T follicular helper cell (primary cell): ENCODE data around the gene ARHGAP28.
"Not testable (repeated sequence)": the region's sequence is repeated elsewhere in the genome, so short reads cannot be mapped to it uniquely, and the experiment has no call there.

Source experiments
- DNase-seq: peaks from one replicate; pipeline ENCODE4 v3.0.0-alpha.2; 2020; ENCODE audit warnings: low read depth

Gene ARHGAP28

GRCh38 chr18:6929370-6930102 is 200.0 kb downstream of the ARHGAP28 start:
- no peak for DNase-seq

GRCh38 chr18:6934859-6935258 is 205.3 kb downstream of the ARHGAP28 start:
- no peak for DNase-seq

- no peak for DNase-seq
Observed at GRCh38 chr18:6938003-6938402, 208.5 kb downstream of the ARHGAP28 start.

- DNase-seq = not testable (repeated sequence)
Observed at GRCh38 chr18:6938403-6938802, 208.9 kb downstream of the ARHGAP28 start.

- no peak for DNase-seq
Observed at GRCh38 chr18:6939972-6940371, 210.5 kb downstream of the ARHGAP28 start.

GRCh38 chr18:6940451-6940850 is 210.9 kb downstream of the ARHGAP28 start:
- DNase-seq = no peak

DNA sequence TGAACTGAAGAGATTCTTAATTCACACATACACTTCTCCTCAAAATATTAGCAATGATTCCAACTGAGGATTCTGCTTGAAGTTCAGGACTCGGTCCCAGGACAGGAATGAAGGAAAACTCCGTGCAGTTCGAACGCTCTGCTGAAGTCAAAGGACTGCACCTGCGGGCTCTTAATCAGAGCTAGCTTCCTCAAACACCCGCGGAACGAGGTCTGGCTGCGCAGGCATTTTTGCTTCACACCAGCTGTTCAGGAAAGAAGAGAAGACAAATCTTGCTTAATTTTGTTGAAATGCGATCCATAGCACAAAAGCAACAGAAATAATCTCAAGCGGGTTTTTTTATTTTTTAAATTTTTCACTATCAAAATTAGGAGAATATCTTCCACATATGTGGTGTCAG is 212.5 kb downstream of the ARHGAP28 start:
- no peak for DNase-seq

DNA sequence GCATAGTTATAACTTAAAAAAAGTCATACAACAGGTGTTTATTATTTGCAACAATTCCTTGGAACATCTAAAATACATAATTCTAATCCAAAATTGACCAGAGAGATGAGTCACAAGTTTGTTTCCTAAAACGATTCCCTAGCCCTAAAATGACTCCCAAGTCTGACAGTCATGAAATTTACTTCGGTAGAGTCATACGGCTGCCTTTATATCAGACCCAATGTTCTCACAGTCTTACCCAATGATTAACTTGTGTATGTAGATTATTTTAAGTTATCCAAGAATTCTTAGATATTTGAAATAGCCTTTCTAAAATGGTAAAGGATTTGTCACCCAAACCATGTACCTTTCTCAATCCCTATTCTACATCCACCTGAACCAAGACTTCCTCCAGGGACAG is 213.2 kb downstream of the ARHGAP28 start:
- no peak for DNase-seq

GRCh38 chr18:6943143-6943542 is 213.6 kb downstream of the ARHGAP28 start:
- no peak for DNase-seq

DNA sequence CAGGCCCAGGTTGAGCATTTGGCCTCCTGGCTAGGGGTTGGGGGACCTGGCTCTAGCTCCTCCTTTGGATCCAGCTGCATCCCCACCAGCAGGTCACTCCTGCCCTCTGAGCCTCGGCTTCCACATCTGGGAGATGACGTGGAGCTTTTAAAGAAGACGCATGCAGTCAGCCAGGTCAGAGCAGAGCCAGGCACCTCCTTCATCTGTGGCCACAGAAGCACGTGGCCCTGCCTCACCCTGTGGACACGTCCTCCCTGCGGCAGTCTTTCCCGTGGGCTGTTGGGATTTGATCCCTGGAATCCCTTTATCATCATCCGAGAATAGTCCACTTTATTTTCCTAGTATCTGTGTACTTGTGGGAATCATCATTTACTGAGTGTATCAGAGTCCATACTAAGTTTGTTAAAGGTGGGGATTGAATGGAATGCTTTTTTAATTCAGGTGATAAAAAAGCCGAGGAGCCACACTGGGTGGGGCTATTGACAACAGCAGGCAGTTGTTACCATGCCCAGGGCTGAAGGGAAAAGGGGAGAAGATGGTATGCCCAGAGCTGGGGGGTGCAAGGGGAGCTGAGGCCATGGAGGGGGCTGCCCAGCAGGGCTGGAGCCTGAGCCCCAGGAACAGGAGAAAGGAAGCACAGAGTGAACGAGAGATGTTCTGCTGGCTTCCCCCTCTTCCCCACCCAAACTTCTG is 218.0 kb downstream of the ARHGAP28 start:
- DNase-seq = no peak

- no peak for DNase-seq
Observed at GRCh38 chr18:6948281-6949055, 219.0 kb downstream of the ARHGAP28 start.

GRCh38 chr18:6949800-6950586 is 220.5 kb downstream of the ARHGAP28 start:
- DNase-seq = no peak

DNA sequence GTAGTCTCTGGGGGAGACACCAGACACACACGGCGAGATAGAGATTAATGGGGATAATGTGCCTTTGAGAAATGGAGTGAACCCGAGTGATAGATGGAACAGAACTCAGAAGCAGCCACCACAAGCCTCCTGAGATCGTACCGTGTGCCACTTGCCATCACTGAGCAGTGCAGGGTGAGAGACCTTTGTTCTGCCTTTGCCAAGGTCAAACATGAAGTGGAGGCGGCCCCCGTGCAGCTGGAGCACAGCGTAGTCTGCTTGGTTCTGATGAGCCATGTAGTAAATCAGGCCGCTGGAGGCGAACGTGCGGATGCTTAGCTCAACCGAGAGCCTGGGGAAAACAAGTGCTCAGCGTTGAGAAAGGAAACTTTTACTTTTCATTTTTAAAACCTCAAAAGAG is 221.1 kb downstream of the ARHGAP28 start:
- no peak for DNase-seq

- no peak for DNase-seq
Observed at GRCh38 chr18:6951336-6952090, 222.0 kb downstream of the ARHGAP28 start.

DNA sequence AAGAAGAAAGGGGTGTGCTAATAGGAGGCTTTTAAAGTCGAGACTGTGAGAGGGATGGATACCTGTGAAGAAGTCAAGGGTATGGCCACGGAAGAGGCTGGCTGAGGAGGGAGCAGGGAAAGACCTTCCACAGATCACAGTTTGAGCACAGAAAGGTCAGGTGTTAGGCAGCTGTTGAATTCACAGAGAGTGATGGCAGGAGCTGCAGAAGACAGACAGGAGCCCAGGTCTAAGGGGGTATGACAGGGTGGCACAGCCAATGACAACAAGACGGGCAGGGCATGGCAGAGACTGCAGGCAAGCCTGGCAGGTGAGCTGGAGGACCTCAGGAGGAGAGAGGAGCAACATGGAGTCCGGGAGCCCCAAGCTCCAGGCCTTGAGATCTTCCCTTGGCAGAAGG is 225.0 kb downstream of the ARHGAP28 start:
- DNase-seq = no peak

- DNase-seq = no peak
Observed at GRCh38 chr18:6955304-6955703, 225.8 kb downstream of the ARHGAP28 start.

- DNase-seq = no peak
Observed at GRCh38 chr18:6956495-6956894, 227.0 kb downstream of the ARHGAP28 start.

- no peak for DNase-seq
Observed at GRCh38 chr18:6956999-6957398, 227.5 kb downstream of the ARHGAP28 start.

- no peak for DNase-seq
Observed at GRCh38 chr18:6959110-6959509, 229.6 kb downstream of the ARHGAP28 start.

- DNase-seq = no peak
Observed at GRCh38 chr18:6960124-6960523, 230.6 kb downstream of the ARHGAP28 start.

DNA sequence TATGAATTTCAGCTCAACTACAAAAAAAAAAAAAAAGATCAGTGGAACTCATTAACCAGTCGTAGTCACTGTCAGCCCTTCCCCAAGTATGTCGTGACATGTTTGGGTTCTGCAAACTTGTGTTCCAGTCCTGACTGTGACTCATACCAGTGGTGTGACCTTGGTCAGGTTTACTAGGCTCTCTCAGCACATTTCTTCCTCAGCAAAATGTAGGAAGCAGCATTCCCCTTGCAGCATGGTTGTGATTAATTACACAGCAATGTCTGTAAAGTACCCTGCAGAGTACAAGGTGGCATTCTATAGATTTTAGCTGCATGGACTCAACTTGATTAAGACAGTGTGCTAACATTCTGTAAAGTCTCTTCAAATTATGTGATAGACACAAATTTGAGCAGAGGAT is 231.1 kb downstream of the ARHGAP28 start:
- no peak for DNase-seq
